PC-9 (cell line): Measurements from ENCODE around the gene TF.

Experiments
- CTCF ChIP-seq: fragments of 200-600 bp; sonication (generic); conservative IDR thresholded peaks from 2 replicates; pipeline ENCODE4 v1.6.1; 2017; ENCODE audit warnings: mixed run types, antibody characterized with exemption, mild to moderate bottlenecking, moderate library complexity
- EZH2 ChIP-seq: fragments of 200-600 bp; sonication (generic); IDR thresholded peaks from 2 replicates; pipeline ENCODE4 v1.8.0; 2017; ENCODE audit warnings: antibody characterized with exemption, low read depth

- TF ChIP-seq CTCF = no peak
- TF ChIP-seq EZH2 = no peak
These were observed 89.2 kb downstream of the TF start for GRCh38 chr3:133835418-133835743.
